ENCODE measurements around the gene ABCB10.
"Not testable (repeated sequence)": the region's sequence is repeated elsewhere in the genome, so short reads cannot be mapped to it uniquely, and the experiment has no call there.

Gene ABCB10

GRCh38 chr1:229529639-229530038 is 28.9 kb downstream of the ABCB10 start:
- H3K27me3 ChIP-seq, result no peaks in the 10 kb centered on the region
- no peak overlapping the region for H3K4me3 ChIP-seq
- DNase-seq, result no peak
- intact Hi-C loops (cut with DNase I; ENCODE audit: low total_unique reads), result no loop called here
- H3K9me3 ChIP-seq, result no peaks in the 10 kb centered on the region
- no peaks in the 10 kb centered on the region for H3K4me1 ChIP-seq
- H3K36me3 ChIP-seq, result peaks cover 69 to 94% (median 83%) of the 10 kb centered on the region in 3 donors
- TF ChIP-seq CTCF (IDR thresholded peaks at IDR 0.05), result no peak
- no peak overlapping the region for H3K27ac ChIP-seq

GRCh38 chr1:229526695-229527094 is 31.8 kb downstream of the ABCB10 start:
- Histone ChIP-seq H3K4me1 (peaks cover 0 to 12% (median 5%) of the 10 kb centered on the region in 4 donors), H3K4me3 (no peak overlapping the region), H3K36me3 (peaks cover 55 to 89% (median 78%) of the 10 kb centered on the region in 3 donors), H3K27me3 (no peaks in the 10 kb centered on the region), H3K9me3 (no peaks in the 10 kb centered on the region), H3K27ac (no peak overlapping the region)
- TF ChIP-seq CTCF (IDR thresholded peaks at IDR 0.05), result no peak
- intact Hi-C loops (cut with DNase I; ENCODE audit: low total_unique reads), result no loop called here
- DNase-seq, result no peak

DNA sequence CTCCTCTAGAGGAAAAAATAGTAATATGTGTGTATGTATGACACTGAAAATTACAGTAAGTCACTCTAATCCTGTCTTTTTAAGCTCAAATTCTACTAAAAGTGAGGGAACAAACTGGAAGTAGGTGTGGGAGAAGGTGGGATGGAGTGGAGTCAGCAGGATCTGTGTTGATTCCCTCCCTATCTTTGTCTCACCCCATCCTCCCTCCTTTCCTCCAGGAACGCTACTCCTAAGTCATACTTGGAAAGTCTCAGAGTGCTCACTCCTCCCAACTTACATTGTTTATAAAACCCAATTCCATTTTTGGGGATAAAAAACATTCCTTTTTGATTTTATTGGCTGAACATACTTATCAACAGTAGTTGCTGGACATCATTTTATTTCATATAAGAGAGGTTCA is 35.5 kb downstream of the ABCB10 start:
- Histone ChIP-seq H3K4me1 (peaks cover 0 to 12% (median 5%) of the 10 kb centered on the region in 4 donors), H3K9me3 (no peaks in the 10 kb centered on the region), H3K4me3 (no peak overlapping the region), H3K27ac (peak overlapping the region; percentile 31 to 43), H3K27me3 (no peaks in the 10 kb centered on the region), H3K36me3 (peaks cover 42 to 87% (median 66%) of the 10 kb centered on the region in 3 donors)
- no peak for TF ChIP-seq CTCF (IDR thresholded peaks at IDR 0.05)
- no peak for DNase-seq
- intact Hi-C loops (cut with DNase I; ENCODE audit: low total_unique reads), result no loop called here

DNA sequence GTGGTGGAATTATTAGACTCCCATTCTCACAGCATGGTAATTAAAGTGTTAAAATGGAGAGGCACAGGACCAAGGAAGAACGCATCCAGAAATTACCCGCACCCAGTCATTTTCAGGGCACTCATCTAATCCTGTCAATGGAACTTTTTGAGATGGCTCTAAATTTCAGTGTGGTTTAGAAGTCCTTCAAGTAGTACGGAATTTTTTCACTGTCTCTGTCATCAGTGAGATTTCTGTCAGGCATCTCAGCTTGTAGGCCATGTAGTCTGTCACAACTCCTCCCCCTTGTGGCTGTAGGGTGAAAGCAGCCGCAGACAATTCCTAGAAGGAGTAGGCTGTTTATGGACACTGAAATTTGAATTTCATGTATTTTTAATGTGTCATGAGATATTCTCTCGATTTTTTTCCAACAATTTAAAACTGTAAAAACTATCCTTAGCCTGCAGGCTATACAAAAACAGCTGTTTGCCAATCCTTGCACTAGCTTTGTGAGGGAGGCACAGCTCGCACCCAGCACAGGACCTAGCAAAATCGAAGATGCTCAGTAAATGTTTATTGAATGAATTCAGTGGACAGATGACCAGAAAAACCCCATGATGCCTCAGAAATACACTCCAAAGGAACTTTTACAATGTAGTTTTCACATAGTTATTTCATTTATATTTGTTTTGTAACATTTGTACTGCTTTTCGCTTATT is 43.8 kb downstream of the ABCB10 start:
- Histone ChIP-seq H3K27ac (no peak overlapping the region), H3K4me3 (no peak overlapping the region), H3K27me3 (no peaks in the 10 kb centered on the region), H3K36me3 (peaks cover 18 to 27% (median 22%) of the 10 kb centered on the region in 3 donors), H3K9me3 (no peaks in the 10 kb centered on the region), H3K4me1 (peaks cover 0 to 4% (median 2%) of the 10 kb centered on the region in 4 donors)
- DNase-seq, result peak; percentile 70 to 78
- peak; percentile 65 to 81 for TF ChIP-seq CTCF (IDR thresholded peaks at IDR 0.05)
- intact Hi-C loops (cut with DNase I; ENCODE audit: low total_unique reads), result no loop called here

- H3K9me3 ChIP-seq; H3K27me3 ChIP-seq; DNase-seq; intact Hi-C loops (cut with DNase I; ENCODE audit: low total_unique reads); H3K36me3 ChIP-seq; H3K4me3 ChIP-seq; H3K27ac ChIP-seq: not testable (repeated sequence)
- peaks cover 0 to 21% (median 15%) of the 10 kb centered on the region in 4 donors for H3K4me1 ChIP-seq
Measured at GRCh38 chr1:229511625-229512024, 46.9 kb downstream of the ABCB10 start.

GRCh38 chr1:229511201-229511600 is 47.3 kb downstream of the ABCB10 start:
- intact Hi-C loops (cut with DNase I; ENCODE audit: low total_unique reads); H3K27ac ChIP-seq; H3K36me3 ChIP-seq; H3K9me3 ChIP-seq; DNase-seq; H3K27me3 ChIP-seq; H3K4me3 ChIP-seq: not testable (repeated sequence)
- peaks cover 0 to 25% (median 18%) of the 10 kb centered on the region in 4 donors for H3K4me1 ChIP-seq

Data from tibial artery (tissue), 4 donors.